ENCODE data around the gene F8A2. TPM values are rescaled to one million over a fixed set of nuclear protein-coding genes. Genes with fewer than 3 reads are reported as not detected.

F8A2 gene
- total and polyA plus RNA-seq, 9 of the 15 experiments (the other 6 are each of a cell fraction or from before 2014, with no cell fraction given), result not detected

DNA sequence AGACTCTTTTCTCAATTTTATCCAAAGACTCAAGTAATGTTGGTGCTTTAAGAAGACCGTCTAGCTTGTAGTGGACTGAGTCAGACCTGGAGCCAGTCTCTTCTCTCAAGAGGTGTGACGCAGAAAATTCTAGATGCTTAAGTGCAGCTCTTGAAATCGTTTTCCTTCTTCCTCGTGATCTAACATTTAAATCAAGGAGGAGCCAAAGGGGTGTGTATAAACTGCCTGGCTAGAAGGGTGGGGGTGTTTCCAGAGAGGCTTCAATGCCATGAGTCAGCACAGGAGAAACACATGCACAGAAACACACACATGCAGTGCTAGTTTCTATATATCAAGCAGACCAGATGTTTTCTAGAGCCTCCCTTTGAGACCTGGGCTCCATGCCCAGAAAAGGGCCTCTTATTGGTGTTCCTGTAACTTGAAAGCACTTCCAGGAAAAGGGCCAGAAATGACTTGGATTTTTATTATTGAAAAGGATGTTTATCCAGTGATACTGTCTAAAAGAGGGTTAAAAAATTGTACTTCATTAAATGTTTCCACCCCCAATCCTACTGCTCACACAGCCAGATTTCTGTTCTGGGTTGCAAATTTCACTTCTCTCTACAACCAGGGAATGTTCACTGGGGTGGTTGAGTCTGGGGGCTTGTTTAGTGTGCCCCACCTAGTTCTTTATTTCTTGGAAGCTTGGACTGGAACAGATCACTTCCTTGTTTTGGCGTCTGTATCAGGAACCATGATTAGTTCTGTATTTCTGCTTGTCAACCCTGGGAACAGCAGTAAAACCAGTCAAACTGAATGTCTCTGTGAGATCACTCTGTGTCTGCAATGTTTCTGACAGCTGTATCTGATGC is 47.2 kb upstream of the F8A2 start, which contains the start of gene CLIC2 (continued):
- TF ChIP-seq ARID4B (CRISPR knock-in tag; IDR thresholded peaks at IDR 0.05) (no peak), NCOR1 (IDR thresholded peaks at IDR 0.05) (peak; percentile 82), CREBBP (IDR thresholded peaks at IDR 0.05; ENCODE audit: low read depth, low read length) (no peak), CBX3 (IDR thresholded peaks at IDR 0.05; ENCODE audit: borderline replicate concordance in 1 of 2, low read length in 2 of 2) (peak in 1 of 2 experiments; percentile 54; a peak in 1 of 3 replicates), BCOR (IDR thresholded peaks at IDR 0.05) (no peak), BDP1 (IDR thresholded peaks at IDR 0.05; ENCODE audit: insufficient read depth, insufficient read length) (no peak), BRD9 (IDR thresholded peaks at IDR 0.05; ENCODE audit: low read depth, partially characterized antibody) (peak; percentile 14), ZBTB12 (CRISPR knock-in tag; IDR thresholded peaks at IDR 0.05) (no peak), IRF9 (tag; IDR thresholded peaks at IDR 0.05) (no peak), RBM22 (IDR thresholded peaks at IDR 0.05; ENCODE audit: low read depth, low read length, poor library complexity, severe bottlenecking) (no peak), MLX (CRISPR knock-in tag; conservative IDR thresholded peaks at IDR 0.05) (no peak), ADNP (tag; IDR thresholded peaks at IDR 0.05) (no peak), MCM2 (IDR thresholded peaks at IDR 0.05; ENCODE audit: low read depth) (no peak), ETV5 (CRISPR knock-in tag; IDR thresholded peaks at IDR 0.05; ENCODE audit: low read depth) (no peak), CREB1 (IDR thresholded peaks at IDR 0.05) (0 out of 2 replicates have a peak, but pooled peaks have one; percentile 33), CREB1 (CRISPR knock-in tag; IDR thresholded peaks at IDR 0.05) (no peak)
- TF ChIP-seq, protein P1, sequence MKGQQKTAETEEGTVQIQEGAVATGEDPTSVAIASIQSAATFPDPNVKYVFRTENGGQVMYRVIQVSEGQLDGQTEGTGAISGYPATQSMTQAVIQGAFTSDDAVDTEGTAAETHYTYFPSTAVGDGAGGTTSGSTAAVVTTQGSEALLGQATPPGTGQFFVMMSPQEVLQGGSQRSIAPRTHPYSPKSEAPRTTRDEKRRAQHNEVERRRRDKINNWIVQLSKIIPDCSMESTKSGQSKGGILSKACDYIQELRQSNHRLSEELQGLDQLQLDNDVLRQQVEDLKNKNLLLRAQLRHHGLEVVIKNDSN (CRISPR knock-in tag; IDR thresholded peaks at IDR 0.05), result no peak
- TF ChIP-seq, protein P2, sequence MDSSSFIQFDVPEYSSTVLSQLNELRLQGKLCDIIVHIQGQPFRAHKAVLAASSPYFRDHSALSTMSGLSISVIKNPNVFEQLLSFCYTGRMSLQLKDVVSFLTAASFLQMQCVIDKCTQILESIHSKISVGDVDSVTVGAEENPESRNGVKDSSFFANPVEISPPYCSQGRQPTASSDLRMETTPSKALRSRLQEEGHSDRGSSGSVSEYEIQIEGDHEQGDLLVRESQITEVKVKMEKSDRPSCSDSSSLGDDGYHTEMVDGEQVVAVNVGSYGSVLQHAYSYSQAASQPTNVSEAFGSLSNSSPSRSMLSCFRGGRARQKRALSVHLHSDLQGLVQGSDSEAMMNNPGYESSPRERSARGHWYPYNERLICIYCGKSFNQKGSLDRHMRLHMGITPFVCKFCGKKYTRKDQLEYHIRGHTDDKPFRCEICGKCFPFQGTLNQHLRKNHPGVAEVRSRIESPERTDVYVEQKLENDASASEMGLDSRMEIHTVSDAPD (CRISPR knock-in tag; IDR thresholded peaks at IDR 0.05), result no peak
